ENCODE measurements around the gene OPN1SW.

OPN1SW gene

DNA sequence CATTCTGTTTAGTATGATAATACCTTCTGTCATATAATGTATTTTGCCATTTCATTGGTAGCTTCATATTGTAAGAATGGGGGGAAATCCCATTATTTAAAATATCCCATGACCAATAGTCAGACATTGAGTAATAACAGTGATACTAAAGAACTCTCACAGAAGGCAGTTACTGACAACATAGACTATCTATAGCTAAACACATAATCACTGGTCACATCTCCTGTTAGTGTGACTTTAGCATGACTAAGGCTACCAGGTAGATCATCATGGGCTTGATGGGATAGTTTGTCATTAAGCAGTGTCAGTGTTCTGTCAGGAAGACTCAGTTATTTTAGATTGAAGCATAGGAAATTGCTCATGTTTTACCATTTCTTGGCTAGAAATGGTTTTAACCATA lies 16.4 kb downstream of the OPN1SW start:
- no peak for DNase-seq (ENCODE audit: low read depth in 2 of 2)

DNA sequence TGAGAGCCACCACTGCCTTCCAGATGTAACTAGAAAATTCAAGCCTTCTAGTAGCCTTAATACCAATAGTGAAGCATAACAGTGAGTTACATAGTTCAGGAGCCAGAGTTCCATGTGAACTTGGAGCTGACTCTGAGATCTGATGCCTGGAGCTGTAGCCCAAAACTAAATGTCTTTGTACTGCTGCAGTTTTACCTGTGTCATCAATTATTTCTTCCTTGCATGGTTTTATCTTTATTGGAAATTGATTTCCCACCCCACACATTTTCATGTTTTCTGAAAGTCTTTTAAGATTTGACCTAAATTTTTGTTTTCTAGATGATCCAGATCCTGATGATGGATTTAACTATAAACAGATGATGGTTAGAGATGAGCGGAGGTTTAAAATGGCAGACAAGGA lies 17.0 kb downstream of the OPN1SW start:
- DNase-seq (ENCODE audit: low read depth in 2 of 2) = no peak

DNA sequence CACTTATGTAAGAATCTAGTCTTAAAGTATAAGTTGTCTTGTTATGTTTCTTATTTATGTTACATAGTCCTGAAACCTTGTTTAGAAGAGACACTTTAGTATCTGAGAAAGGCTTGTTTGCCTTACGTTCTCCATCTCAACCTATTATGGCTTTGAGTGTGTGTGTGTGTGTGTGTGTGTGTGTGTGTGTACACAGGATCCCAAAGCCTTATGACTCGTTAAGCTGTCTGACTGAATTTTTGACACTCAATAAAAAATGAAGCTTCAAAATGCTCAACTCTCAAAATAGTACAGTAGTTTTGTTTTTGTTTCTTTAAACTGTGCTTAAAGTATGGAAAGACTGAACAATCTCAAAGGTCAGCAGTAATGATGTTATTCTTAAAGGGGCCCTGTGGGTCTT lies 18.4 kb downstream of the OPN1SW start:
- DNase-seq (ENCODE audit: low read depth in 2 of 2) = no peak

DNA sequence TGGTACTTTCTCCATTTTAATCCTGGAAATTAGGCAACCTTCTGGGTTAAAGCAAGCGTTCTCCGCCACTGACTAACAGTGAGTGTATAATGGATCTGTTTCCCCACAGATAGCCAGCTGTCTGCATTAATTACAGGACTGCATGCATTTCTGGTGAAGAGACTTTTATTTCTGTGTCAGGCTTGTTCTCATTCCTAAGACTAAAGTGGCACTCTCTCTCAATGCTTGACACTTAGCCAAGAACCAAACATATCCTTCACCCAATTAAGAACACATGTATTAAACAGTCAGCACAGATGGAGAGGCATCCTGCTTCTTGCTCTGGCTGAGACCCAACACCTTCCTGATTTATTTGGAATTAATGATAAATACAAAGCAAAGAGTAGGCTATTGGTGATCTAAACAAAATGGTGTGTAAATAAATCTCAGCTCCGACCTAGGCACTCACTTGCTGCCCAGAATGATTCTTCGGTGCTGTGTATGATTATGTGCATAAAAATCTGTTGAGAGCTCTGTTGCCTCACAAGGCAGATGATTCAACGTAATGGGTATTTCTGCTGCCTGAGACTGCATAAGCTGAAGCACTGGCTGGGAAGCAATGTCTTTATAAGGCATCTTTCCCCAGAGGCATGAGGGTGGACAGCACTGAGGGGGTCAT lies 19.6 kb downstream of the OPN1SW start:
- DNase-seq (ENCODE audit: low read depth in 2 of 2) = no peak

DNA sequence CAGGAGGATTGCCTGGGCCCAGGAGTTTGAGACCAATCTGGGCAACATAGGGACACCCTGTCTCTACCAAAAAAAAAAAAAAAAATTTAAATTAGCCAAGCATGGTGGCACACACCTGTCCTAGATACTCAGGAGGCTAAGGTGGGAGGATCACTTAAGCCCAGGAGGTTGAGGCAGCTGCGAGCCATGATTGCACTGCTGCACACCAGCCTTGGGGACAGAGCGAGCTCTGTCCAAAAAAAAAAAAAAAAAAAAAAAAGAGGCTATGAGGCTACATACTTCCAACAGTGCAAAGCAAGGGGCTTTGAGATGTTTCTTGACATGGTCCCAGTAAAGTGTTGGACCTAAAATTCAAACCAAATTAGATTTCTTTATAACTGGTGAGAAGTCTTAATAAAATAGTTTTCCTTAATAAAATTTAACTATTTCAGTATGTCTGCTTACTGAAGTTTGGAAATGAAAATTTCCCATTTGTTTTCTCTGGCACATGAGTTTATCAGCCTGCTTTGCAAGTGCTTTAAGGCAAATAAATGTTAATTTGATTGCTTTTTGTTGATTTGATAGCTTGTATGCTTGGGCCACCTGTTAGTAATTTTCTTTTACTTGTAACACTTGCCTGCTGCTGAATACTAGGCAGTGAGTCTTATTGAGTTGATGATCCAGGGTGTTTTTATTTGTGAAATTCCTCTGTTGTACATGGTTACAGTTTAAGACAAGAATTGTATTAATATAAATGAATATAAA lies 20.3 kb downstream of the OPN1SW start:
- DNase-seq (ENCODE audit: low read depth in 2 of 2) = no peak

DNA sequence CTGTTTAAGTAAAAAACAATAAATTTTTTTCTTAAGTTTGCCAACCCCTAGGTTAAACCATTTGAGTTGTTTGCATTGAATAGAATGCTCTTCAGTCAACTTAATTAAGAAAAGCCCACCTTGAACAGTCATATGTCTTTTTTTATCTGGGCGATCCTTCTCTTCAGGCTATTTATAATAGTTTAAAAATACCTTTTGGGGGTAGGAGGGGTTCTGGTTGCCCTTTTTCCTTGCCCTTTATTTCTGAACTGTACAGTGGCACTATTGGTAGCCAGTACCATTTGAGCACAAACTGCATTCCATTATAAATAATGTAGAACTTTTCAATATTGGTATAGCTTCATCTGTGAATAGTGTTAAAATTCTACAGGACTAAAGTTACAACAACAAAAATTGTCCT lies 23.3 kb downstream of the OPN1SW start:
- no peak for DNase-seq (ENCODE audit: low read depth in 2 of 2)

DNA sequence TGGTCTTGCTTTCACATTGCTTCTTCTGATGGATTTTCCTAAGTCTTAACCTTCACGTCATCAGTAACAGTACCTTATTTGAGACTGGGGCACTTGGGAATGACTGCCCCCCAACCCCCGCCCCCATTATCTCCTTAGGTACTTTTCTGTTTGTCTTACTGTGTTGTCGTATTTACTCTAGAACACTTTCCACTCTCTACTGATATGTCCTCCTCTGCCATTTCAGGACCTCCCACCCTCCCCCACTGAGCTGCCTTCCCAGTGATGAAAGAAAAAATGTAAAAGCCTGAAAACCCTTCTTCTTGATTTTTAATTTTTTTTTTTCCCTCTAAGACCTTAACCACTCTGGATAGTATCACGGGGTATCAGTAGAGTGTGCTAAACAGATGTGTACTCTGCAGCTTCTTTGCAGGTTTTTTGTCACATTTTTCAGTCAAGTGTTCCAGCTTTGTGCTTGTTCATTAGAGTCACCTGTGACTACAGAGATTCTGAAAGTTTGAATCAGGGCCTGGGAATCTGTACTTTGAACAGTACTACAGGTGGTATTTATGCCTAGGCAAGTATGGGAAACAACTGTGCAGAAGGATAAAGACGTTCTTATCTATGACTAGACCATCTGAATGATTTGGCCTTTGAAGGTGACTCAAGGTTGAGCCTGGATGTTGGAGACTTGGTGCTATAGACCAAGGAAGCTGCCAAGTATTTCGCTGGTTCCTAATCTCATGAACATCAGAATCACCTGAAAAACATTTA lies 28.1 kb downstream of the OPN1SW start:
- DNase-seq (ENCODE audit: low read depth in 2 of 2) = no peak

DNA sequence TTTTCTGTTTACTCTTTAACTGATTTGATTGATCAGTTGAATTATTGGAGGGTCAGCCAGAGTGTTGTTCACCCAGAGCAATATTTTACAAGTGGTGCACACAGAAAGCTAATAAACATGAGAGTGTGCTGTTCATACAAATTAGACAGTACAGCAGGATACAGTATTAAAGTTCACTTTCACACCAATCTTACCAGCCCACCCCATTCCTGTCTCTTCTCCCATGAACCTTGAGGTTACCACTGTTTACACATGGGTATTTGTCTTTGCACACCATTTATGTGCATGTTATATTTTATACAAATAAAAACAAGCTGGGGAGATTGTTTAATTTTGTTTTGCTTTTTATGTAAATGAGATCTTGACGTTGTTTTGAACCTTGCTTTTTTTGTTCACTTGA lies 29.9 kb downstream of the OPN1SW start:
- DNase-seq (ENCODE audit: low read depth in 2 of 2) = no peak

DNA sequence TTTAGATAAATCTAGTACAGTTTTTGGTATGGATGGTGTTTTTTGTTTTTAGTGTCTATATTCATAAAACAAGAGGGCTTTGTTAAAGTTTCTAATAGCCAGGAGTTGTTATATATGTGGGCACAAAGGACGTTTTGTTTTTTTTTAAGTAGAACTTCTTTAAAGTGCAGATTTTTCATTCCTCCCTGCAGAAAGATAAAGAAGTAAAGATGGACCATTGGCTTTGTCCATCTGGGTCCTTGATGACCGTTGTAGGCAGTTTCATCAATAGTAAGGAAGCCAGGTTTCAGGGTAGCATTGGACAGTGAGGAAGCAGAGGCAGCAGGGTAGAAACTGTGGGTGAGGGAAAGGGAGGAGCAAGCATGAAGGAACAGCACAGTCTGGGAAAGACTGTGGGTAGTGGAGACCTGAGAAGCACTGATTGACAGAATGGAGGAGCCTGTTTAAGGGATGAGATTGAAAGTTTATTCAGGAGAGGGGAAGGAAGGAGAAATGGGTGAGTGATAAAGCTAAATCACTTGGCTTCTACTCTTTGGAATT lies 31.2 kb downstream of the OPN1SW start:
- DNase-seq (ENCODE audit: low read depth in 2 of 2) = no peak

DNA sequence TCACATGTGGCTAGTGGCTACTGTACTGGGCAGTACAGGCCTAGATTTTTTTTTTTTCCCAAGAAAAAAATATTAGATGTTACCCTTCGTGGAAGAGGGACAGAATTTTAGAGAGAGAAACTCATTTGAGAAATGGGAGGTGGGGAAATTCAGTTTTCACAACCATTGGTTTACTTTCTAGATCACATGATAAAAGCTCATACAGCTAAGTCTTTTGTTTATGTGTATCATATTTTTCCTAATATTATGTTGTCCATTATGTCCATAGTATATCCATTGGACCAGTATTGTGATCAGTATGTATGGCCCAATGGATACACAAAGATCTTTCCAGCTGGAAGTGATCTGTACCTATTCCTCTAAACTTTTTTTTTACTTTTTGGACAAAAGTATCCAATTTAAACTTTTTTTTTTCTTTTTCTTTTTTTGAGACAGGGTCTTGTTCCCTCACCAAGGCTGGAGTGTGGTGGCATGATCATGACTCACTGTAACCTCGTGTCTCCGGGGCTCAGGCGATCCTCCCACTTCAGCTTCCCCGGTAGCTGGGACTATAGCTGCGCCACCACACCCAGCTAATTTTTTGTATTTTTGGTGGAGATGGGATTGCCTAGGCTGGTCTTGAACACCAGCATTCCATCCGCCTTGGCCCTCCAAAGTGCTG lies 32.4 kb downstream of the OPN1SW start:
- DNase-seq (ENCODE audit: low read depth in 2 of 2) = no peak

DNA sequence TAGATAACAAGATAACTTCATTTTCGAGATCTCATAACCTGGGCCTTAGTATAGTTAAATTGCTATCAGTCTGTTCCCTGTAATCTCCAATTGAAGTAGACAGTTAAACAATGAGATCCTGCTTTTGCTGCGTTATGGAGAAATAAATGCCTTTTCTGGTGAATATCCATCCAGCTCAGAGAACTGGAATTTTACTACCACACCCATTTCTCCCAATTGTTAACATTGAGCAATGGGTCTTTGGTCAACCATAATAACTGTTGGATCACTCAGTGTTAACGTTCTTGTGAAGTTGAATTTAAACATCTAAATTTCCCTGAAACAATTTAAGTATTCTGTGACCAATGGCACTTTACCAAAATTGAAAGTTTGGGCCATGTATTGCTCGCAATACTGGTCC lies 33.4 kb downstream of the OPN1SW start:
- DNase-seq (ENCODE audit: low read depth in 2 of 2) = no peak

DNA sequence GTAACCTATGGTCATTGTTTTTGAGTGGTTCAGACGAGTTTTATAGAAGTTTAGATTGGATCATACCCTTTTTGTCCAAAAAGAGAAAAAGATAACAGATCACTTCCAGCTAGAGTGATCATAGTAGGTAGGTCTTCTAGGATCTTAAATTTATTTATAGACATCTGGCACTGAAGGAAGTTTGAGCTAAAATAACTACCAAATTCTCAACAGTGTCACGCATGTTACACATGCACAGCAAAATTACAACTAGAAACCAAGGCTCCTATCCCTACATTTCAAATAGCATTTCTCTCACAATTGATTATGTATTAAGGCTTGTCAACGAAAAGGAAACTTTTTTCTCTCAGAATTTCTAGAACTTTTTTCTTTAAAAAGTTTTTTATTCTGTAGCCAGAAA lies 34.1 kb downstream of the OPN1SW start:
- DNase-seq (ENCODE audit: low read depth in 2 of 2) = no peak

DNA sequence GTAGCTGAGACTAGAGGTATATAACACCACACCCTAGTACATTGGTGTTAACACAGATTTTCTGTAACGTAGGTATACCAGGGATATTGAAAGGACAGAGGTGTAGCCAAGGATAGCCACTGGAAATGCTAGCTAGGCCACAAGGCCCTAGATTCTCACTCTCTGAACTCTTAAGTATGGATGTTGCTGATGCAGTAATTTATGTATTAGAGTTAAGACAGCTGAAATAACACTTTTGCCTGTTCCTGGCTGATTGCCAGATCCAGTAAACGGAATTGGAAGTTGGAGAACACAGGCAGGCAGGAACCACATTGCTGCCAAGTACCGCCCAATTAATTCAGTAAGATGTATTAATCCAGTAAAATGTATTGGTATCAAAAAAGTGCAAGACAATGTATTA lies 34.6 kb downstream of the OPN1SW start:
- no peak for DNase-seq (ENCODE audit: low read depth in 2 of 2)

DNA sequence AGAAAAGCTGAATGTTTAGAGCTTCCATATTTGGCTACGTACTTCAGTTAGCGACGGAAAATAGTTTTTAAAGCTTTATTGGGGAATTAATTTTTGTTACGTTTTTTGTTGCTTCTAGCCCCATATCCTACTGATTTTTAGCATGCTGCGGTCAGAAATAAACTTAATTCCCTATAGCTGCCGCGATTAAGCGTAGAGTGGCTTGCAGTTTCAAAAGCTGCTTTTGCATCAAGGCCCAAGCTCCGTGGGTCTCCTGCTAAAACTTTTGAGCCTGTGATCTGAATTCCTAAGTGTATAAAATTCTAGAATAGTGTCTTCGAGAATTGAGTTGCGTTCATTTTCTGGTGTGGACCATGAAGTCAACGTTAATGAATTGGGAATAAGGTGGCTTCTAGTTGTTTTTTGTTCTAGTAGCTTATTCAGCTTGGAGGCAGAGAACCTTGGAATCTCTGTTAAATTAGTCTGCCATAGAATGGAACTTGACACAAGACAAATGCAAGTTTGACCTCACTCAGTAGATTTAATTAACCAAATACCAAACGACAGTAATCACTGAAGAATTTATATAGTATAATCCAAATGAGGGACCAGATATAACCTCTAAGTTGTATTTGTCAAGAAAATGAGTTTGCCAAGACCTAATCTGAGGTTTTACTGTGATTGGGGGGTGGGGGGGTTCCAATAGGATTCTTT lies 35.5 kb downstream of the OPN1SW start:
- no peak for DNase-seq (ENCODE audit: low read depth in 2 of 2)

DNA sequence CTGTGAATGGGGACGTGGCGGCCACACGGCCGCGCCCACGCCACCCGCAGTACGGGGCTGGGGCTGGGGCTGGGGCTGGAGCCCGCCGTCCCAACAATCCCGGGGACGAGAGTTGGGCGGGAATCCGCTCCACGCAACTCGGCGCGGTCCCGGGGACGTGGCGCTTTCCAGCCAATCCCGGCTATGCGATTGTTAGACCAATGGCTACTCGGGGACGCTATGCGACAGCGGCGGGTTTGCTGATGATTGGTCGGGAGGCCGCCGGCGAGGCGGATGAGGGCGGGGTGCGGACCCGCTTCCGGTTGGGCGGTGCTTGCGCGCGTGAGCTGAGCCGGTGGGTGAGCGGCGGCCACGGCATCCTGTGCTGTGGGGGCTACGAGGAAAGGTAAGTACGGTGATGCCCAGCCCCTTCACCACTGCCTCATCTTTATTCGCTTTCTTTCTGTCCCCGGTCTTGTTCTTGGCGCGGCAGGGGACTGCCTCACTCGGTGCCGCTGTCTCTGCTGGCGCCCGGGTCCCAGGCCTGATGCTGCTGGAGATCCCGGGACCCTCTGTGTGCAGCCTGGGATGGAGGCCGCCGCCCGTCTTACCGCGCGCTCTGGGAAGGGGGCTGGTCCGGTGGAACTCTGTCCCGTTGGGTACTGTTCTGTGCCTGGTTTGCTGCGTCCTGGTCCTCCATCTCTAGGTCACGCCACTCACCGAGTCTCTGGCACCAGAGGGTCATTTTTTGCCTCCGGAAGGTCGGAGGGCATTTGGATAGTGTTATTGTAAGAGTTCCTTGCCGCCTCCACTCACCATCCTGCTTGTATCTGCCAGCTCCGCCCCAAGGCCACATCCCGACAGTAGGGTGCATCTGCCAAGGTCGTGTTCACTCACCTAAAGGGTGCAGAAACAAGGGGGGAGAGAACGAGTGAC lies 36.3 kb downstream of the OPN1SW start, which contains the start of gene CALU:
Gene CALU (plus strand): TSS at position 312 of the 915 bp plus-strand sequence. CDS start 9,225 bp downstream, outside the sequence.
- DNase-seq (ENCODE audit: low read depth in 2 of 2) = peak; percentile 75 to 83

DNA sequence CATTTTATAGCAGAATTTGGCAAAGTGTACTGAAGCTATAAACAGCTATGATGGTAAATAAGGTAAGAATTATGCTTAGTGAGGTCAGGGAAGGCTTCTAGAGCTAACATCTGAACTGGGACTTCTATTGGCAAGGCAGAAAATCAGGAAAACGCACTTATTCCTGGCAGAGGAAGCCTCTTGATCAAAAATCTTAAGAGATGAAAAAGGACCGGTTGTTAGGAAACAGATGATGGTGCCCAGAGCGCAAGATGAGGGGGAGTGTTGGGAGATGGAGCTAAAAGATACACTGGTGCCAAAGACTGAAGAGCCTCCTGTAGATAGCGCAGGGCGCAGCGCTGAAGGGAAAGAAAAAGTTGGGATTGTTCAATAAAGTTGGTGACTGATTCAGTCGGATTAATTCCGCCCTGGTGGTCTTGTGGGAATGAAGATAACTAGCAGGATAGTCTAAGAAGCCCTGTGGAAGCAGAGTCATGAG lies 37.0 kb downstream of the OPN1SW start:
- no peak for DNase-seq (ENCODE audit: low read depth in 2 of 2)

DNA sequence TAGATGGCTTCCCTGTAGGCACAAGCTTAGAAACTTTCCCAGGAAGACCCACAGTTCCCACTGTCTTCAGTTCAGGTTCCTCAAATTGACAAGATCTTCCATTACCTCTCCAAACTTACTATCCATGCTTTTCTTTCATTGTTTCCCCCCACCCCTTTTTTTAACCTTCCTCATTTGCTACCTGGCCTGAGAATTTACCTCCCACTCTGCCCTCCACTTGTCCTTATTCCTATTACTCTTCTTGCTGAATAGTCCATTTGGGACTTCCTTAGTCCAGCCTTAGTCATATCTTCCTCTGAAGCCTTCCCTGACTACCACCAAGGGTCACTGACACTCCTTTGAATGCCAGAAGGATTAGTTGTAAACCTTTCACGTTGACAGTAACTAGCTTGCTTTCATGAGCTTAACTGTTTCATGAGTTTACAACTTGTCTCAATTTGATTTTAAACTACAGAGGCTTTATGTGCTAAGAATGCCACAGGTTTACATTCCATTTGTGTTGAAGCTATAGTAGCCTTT lies 37.7 kb downstream of the OPN1SW start:
- no peak for DNase-seq (ENCODE audit: low read depth in 2 of 2)

DNA sequence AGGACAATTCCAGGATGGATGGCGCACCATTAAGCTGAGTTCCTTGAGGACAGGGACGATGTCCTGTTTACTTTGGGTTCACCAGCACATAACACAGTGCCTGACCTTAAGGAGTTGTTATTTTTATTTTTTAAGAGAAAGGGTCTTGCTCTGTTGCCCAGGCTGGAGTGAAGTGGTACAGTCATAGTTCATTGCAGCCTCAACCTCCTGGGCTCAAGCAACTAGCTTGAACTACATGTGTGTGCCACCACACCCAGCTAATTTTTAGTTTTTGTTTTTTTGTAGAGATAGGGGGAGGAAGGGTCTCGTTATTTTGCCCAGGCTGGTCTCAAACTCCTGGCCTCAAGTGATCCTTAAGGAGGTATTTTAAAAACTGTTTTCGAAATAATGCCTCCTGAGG lies 38.2 kb downstream of the OPN1SW start:
- DNase-seq (ENCODE audit: low read depth in 2 of 2) = no peak

DNA sequence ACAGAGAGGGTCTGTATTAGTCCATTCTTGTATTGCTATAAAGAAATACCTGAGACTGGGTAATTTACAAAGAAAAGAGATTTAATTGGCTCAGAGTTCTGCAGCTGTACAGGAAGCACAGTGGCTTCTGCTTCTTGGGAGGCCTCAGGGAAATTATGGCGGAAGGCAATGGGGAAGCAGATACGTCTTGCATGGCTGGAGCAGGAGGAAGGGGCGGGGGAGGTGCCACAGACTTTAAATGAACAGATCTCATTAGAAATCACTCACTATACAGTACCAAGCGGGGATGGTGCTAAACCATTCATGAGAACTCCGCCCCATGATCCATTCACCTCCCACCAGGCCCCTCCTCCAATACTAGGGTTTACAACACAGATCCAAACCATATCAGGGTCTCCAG lies 40.2 kb downstream of the OPN1SW start:
- no peak for DNase-seq (ENCODE audit: low read depth in 2 of 2)

DNA sequence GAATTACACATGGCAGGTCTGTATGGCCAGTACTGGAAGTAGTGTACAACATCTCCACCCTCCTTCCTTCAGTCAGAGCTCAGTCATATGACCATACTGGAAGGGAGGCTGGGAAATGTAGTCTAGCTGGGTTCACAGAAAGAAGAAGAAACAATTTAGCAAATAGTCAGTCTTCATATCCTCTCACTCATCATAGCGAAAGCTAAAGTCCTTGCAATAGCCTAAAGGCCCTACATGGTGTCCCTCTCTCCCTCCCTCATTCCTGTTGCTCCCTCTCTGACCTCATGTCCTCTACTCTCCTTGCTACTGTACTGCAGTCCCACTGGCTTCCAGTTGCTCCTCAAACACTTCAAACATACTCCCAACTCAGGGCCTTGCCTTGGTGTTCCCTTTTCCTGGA lies 40.7 kb downstream of the OPN1SW start:
- no peak for DNase-seq (ENCODE audit: low read depth in 2 of 2)

All from stimulated activated CD4-positive, alpha-beta T cell treated with anti-CD3 and anti-CD28 coated beads, Interleukin-1b, Interleukin-23, amount 100 ng/mL, for 1 hour (primary cell).